Measurements from ENCODE around the gene PANK1. TPM values are rescaled to one million over a fixed set of nuclear protein-coding genes. Genes with fewer than 3 reads are reported as not detected.

Gene PANK1
- total and polyA plus RNA-seq, 2 donors (not counting 3 experiments of a cell fraction or from before 2014, with no cell fraction given): 2.0 to 6.3 TPM

DNA sequence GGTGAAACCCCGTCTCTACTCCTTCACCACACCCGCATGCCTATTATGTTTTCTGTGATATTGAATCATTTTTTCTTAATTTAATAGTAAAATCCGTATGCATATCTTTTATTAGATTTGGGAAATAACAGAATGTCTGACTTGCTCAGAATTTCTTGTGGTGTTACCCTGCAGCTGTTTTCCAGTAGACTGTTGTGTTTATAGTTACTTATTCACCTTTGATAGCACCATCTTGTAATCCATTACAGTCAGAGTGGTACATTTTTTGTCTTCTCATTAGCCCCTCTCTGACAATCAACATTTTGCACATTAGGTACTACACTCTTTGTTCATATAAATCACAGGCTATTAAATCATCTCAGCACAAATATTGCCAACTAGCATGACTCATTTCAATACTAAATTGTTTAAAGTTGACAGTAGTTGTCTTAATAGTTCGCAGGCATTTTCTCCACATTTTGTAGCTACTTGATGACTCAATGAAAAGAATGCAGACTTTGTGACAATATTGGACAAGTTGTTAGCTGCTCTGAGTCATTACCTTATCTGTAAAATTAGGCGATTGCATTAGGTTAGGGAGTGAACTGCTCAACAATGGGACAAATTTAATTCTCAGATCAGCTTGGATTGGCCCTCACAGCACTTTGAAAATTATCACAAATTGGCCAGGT is 91.8 kb downstream of the PANK1 start:
- dilution Hi-C loops (cut with MboI; ENCODE audit: extremely low pct_ligation_motif_present, low sequenced_read_pairs): no loop called here
- intact Hi-C loops (cut with micrococcal nuclease): loop anchor here (1.0 kb wide), 2 partner anchors 18 to 95 kb away; partner anchors contain the start of gene SLC16A12
- no peak overlapping the region for H3K9ac ChIP-seq (replicated peaks; ENCODE audit: extremely low read depth, insufficient read depth, low read length)
- peaks cover 4% of the 10 kb centered on the region for H3K4me1 ChIP-seq (ENCODE audit: control insufficient read depth, extremely low read depth, insufficient read depth, low read length)
- no peaks in the 10 kb centered on the region for H4K20me1 ChIP-seq (replicated peaks; ENCODE audit: control insufficient read depth, extremely low read depth, insufficient read depth, low read length)
- DNase-seq (ENCODE audit: low read depth, low spot score) (peak; percentile 93), FAIRE-seq (peak; percentile 100)
- no peak overlapping the region for H2AFZ ChIP-seq (ENCODE audit: low read depth, low read length)
- no peak overlapping the region for H3K4me3 ChIP-seq (replicated peaks in 1 of 3; ENCODE audit: insufficient read depth in 1 of 3, low read depth in 1 of 3, low read length in 3 of 3)
- H3K27ac ChIP-seq (ENCODE audit: insufficient read depth, low read depth, low read length): no peak overlapping the region
- no peaks in the 10 kb centered on the region for H3K36me3 ChIP-seq (ENCODE audit: control insufficient read depth in 2 of 2, extremely low read depth in 1 of 2, insufficient read depth in 2 of 2, low read length in 2 of 2)
- BruUV-seq (replicated peaks): no TSS peak
- no peaks in the 10 kb centered on the region for H3K79me2 ChIP-seq (ENCODE audit: control insufficient read depth, insufficient read depth, low read length)
- TF ChIP-seq, protein P1, sequence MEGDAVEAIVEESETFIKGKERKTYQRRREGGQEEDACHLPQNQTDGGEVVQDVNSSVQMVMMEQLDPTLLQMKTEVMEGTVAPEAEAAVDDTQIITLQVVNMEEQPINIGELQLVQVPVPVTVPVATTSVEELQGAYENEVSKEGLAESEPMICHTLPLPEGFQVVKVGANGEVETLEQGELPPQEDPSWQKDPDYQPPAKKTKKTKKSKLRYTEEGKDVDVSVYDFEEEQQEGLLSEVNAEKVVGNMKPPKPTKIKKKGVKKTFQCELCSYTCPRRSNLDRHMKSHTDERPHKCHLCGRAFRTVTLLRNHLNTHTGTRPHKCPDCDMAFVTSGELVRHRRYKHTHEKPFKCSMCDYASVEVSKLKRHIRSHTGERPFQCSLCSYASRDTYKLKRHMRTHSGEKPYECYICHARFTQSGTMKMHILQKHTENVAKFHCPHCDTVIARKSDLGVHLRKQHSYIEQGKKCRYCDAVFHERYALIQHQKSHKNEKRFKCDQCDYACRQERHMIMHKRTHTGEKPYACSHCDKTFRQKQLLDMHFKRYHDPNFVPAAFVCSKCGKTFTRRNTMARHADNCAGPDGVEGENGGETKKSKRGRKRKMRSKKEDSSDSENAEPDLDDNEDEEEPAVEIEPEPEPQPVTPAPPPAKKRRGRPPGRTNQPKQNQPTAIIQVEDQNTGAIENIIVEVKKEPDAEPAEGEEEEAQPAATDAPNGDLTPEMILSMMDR (IDR thresholded peaks at IDR 0.05; ENCODE audit: extremely low read depth in 1 of 2, insufficient read depth in 1 of 2, low read depth in 1 of 2, low read length in 2 of 2): no peak
- TF ChIP-seq GATA2 (IDR thresholded peaks at IDR 0.05; ENCODE audit: insufficient read depth, insufficient read length, low read depth, low read length) (peak; percentile 76), POLR2A (IDR thresholded peaks at IDR 0.05; ENCODE audit: low read depth, low read length) (no peak), FOS (IDR thresholded peaks at IDR 0.05; ENCODE audit: borderline replicate concordance, insufficient read depth, low read length) (peak; percentile 99), POLR2AphosphoS5 (IDR thresholded peaks at IDR 0.05; ENCODE audit: insufficient read depth, low read depth, low read length) (peak; percentile 29), MYC (IDR thresholded peaks at IDR 0.05; ENCODE audit: low read depth, low read length) (no peak), EZH2 (IDR thresholded peaks at IDR 0.05; ENCODE audit: borderline replicate concordance, low read depth, low read length, severe bottlenecking) (no peak), JUN (IDR thresholded peaks at IDR 0.05; ENCODE audit: borderline replicate concordance, insufficient read depth, insufficient read length, low read depth) (peak; percentile 96)
- TF ChIP-seq, protein P2, sequence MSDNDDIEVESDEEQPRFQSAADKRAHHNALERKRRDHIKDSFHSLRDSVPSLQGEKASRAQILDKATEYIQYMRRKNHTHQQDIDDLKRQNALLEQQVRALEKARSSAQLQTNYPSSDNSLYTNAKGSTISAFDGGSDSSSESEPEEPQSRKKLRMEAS (IDR thresholded peaks at IDR 0.05; ENCODE audit: insufficient read depth, insufficient read length): no peak
- no peaks in the 10 kb centered on the region for H3K27me3 ChIP-seq (ENCODE audit: control insufficient read depth in 2 of 2, insufficient read depth in 2 of 2, low read length in 2 of 2)
- H3K4me2 ChIP-seq (ENCODE audit: insufficient read depth, low read length): no peak overlapping the region
- POLR2A ChIA-PET: no interaction called here
- CTCF ChIA-PET: interaction anchor here (0.8 to 1.8 kb wide), 5 partner anchors 10 to 95 kb away, joined by 3 to 7 read pairs (median 5); no protein-coding TSS in a partner anchor
- no peaks in the 10 kb centered on the region for H3K9me1 ChIP-seq (replicated peaks; ENCODE audit: control insufficient read depth, extremely low read depth, insufficient read depth, low read length)
- no peaks in the 10 kb centered on the region for H3K9me3 ChIP-seq (replicated peaks; ENCODE audit: control insufficient read depth, insufficient read depth, low read length)

Measured in endothelial cell of umbilical vein (primary cell).